ENCODE measurements around the gene SARDH. TPM values are rescaled to one million over a fixed set of nuclear protein-coding genes. Genes with fewer than 3 reads are reported as not detected.

The SARDH gene
- total RNA-seq, 4 donors from 2014 or later, result 0.34 to 0.88 (median 0.57) TPM; not detected in 1

DNA sequence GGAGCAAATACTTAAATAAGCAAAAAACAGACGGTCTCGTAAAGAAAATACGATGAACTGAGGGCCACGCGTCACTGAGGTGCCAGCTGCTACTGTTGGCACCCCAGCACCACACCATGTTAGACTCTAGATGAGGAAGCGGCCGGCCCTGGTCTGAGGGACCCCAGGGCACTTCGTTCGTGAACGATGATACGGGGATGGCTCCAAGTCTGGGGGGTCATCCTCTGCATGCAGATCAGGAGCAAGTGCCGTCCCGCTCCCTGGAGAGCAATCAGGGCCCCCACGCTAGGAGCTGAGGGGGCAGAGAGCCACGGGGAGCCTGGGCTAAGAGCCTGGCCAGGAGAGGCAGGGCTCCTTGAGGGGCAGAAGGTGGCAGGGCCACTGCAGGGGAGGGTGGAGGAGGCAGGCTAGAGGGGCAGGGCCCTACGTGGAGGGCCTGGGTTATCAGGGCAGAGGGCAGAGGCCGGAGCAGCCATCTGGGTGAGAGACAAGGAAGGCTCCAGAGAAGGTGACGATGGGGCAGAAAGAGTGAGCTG is 24.1 kb downstream of the SARDH start:
- TF ChIP-seq, protein P1, sequence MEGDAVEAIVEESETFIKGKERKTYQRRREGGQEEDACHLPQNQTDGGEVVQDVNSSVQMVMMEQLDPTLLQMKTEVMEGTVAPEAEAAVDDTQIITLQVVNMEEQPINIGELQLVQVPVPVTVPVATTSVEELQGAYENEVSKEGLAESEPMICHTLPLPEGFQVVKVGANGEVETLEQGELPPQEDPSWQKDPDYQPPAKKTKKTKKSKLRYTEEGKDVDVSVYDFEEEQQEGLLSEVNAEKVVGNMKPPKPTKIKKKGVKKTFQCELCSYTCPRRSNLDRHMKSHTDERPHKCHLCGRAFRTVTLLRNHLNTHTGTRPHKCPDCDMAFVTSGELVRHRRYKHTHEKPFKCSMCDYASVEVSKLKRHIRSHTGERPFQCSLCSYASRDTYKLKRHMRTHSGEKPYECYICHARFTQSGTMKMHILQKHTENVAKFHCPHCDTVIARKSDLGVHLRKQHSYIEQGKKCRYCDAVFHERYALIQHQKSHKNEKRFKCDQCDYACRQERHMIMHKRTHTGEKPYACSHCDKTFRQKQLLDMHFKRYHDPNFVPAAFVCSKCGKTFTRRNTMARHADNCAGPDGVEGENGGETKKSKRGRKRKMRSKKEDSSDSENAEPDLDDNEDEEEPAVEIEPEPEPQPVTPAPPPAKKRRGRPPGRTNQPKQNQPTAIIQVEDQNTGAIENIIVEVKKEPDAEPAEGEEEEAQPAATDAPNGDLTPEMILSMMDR (IDR thresholded peaks at IDR 0.05; ENCODE audit: low read depth), result no peak

DNA sequence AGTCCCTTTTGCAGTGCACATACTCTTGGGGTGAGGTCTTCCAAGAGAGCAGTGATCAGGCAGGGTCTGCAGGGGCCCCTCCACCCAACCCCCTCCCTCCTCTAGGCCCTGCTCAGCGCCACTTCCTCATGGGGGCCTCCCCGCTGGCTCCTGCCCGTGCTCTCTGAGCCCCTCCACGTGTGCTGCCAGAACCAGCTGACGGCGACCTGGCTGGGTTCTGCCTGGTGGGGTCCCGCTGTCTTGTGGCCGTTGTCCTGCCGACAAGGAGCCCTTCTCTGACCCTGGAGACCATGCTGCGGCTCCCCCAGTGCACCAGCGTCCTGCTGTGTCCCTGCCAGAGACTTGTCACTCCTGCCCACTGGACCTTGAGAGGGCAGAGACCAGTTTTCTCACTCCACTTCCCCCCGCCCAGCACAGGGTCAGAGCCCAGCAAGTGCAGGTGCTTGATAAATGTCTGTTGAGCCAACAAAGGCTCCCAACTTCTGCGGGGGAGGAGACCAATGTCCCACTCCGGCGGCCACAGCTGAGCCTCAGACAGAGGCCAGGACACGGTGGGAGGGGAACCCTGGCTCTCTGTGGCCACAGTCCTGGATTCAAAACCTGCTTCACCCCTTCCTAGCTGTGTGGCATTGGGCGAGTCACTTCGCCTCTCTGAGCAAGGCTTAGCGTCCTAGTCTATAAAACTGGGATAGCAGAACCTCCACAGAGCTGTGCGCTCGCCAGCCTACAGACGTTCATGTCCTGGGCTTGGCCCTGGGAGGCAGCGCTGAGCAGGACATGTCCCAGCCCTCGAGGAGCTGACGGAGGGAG is 24.8 kb downstream of the SARDH start:
- TF ChIP-seq, protein P1 (IDR thresholded peaks at IDR 0.05; ENCODE audit: low read depth), result no peak

DNA sequence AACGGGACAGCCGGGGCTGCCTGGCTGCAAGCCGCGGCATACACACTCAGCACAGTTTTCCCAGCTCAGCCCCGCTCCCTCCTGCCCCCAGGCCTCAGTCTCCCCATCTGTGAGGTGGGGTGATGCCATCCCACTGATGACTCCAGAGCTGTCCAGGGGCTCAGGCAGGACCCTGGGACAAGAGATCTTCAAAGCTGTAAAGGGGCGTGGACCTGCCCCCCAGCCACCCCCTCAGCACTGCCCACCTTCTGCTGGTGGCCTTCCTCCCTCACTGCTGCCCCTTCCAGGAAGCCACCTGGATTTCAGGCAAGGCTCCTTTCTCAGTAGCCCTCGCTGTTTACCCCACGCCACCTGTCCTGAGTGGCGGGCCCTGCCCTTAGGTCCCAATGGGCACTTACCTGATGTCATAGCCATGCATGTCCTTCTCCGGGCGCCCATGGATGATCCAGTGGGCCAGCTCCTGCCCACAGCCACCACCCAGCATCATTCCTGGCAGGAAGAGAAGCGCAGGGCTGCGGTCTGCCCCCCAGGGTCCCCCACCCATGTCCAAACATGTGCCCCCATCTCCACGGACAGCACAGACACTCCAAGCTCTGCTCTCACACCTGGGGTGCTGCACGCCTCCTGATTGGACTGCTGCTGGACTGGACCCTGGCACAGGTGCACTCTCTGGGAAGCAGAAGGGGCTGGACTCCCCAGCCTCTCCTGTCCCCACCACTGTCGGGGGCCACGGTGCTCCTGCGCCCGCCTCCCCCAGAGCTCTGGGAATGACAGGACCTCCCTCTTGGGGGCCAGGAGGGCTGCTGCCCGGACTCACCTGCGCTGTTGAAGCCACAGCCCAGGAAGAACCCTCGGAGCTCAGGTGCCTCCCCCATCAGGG is 25.7 kb downstream of the SARDH start:
- TF ChIP-seq, protein P1 (IDR thresholded peaks at IDR 0.05; ENCODE audit: low read depth), result no peak

DNA sequence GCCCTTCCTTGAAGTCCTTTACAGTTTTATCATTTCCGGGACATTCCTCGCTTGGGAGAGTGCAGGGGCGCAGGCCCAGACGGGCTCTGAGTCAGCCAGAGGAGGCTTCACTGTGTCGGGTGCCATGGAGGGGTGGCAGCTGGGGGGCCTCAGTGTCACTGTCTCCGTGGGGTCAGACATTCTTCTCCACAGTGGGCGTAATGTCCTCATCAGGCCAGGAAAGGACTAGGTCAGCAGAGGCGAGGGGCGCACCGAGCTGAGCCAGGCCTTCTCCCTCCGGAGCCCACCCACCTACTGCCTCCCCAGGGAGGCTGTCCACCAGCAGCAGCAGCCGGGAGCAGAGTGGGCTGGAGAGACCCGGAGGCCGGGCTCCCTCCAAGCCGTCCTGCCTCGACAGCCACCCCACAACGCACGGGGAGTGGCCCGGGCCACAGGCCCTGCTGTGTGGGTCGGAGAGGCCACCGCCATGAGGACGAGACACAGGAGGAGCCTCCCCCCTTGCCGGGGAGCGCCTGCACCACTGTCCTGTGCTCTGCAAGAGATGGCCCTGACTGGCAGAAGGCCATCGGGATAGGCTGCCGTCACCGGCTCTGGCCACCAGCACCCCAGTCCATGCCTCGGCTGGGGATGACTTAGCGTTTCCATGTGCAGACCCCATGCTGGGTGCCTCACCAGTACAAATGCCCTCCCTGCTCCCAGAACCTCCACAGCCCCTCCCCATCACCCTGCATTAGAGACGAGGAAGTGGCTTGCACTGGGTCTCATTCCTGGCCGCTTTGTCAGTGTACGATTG is 26.5 kb downstream of the SARDH start:
- TF ChIP-seq, protein P1 (IDR thresholded peaks at IDR 0.05; ENCODE audit: low read depth), result no peak

DNA sequence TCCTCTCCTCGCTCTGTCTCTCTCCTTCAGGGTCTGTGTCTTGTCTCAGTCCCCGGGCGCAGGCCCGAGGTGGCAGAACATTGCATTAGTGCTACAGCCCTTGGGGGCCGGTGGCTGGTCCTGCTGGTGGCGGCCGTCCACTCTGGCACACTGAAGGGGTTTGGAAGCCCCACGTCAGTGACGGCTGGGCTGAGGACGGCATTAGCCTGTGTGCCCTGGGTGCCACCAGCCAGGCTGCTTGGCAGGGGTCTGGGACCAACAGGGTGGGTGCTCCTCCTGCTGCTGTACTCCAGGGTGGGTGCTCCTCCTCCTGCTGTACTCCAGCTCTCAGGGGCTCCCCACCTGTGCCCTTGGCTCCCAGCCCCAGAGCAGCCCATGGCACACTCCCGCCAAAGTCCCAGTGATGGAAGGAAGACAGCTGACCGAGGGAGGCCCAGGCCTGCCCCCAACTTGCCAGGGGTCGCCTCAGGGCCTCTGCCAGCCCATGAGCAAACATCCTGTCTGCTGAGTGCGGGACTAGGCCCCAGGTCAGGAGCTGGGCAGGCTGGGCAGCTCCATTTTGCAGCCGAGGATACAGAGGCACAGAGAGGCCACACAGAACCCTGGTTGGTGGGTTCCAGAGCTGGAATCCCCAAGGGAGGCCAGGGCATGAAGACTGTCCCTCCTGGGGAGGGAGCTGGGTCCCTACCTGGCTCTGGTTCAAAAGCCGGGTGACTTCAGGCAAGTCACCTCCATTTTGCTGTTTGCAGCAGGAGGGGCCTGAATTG is 27.3 kb downstream of the SARDH start:
- TF ChIP-seq, protein P1 (IDR thresholded peaks at IDR 0.05; ENCODE audit: low read depth), result no peak

DNA sequence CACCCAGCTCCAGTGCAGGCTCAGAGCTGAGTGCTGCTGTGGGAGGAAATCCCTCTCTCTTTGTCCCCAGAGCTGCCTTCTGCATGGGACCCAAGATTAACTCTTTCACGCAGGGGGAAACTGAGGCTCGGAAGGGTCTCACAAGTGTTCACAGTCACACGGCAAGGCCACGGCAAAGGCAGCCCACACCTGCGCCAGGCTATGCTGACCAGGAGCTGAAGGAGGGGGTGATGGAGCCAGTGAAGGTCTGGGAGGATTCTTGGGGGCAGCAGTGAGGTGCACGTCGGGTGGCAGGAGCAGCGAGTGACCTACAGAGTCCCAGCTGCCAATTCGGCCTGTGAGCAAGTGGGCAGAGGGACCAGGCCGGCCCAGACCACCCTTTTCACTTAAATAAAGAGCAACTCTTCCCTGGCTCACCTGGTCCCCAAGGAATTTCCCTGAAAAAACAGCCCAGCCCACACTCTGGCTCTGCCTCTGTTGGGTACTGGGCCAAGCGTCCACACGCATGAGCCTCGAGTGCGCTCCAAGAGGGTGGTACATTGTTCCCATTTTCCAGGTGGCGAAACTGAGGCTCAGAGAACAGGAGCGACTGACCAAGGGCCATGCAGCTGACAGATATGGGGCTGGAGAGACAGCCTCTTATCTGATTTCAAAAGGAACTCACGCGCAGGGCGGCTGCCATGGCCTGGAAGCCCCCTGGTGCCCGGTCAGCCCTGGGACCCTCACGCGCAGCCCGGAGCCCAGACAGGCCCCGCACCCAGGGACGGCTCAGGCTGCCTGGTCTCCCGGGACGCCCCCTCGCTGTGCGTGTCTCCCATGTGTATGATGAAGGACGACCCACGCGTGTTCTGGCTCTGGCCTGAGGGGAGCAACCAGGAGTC is 28.2 kb downstream of the SARDH start:
- TF ChIP-seq, protein P1 (IDR thresholded peaks at IDR 0.05; ENCODE audit: low read depth), result no peak

All from subcutaneous adipose tissue (tissue), 4 donors.